ENCODE measurements around the gene INO80D.

Gene INO80D

DNA sequence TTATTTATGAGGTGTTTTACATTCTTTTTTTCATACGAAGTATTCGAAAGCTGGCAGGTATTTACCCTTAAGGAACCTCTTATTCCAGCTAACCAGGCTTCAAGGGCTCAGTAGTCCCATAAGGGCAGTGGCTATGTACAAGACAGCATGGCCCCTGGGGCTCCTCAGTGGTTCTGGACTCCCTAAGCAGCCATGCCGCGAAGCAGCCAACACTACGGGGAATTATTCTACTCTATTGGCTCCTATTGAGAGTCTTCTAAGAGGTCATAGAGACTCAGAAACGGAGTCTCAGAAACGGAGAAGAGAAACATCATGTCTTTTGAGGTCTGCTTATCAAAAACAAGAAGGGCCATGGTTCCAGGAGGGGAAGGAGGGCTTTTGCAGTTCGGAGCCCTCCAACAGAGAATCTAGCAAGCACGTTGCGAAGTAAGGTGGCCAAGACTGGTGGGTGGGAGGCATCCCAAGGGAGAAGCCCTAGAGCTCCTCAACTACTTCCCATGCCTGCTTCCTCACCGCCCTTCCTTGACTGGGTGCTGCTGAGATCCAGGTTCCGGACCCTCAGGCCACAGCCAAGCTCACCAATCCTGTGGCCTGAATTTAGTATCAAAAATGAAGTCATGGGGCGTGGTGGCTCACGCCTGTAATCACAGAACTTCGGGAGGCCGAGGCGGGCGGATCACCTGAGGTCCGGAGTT, 109.7 kb downstream of the INO80D start:
- DNase-seq = no peak

GRCh38 chr2:205975082-205975949, 110.7 kb downstream of the INO80D start:
- DNase-seq = no peak

DNA sequence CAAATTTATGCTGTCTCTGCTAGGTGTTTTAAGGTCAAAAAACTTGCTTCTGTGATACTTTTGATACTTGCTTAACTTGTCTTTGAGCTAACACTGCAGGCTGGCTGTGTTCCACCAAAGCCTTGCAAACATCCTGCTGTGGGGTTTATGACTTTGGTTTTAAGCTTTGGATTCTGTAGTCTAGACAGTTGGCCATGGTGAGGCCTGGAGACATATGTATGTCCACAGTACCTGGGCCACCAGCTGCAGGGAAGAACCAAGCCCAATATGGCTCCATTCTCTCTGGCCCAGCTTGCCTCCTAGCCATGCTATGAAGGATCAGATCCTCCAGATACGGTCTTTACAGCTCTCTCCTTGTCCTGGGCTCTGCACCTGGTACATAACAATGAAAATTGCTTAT, 113.9 kb downstream of the INO80D start:
- DNase-seq = no peak

GRCh38 chr2:205970348-205970747, 115.6 kb downstream of the INO80D start:
- no peak for DNase-seq

DNA sequence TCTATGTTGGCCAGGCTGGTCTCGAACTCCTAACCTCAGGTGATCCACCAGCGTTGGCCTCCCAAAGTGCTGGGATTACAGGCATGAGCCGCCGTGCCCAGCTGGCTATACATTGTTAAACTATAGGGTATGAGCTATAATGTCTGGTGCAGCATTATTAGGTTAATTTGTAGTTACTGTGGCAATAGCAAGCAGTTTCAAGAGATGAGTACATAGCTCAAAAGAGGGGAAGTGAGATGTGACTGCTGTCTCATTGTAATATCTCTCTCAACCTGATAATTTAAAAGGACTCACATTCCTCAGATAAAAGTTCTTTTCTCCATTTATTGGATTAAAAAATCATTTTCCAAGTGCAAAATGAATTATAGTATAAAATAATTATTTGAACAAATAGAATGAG, 116.4 kb downstream of the INO80D start:
- no peak for DNase-seq

DNA sequence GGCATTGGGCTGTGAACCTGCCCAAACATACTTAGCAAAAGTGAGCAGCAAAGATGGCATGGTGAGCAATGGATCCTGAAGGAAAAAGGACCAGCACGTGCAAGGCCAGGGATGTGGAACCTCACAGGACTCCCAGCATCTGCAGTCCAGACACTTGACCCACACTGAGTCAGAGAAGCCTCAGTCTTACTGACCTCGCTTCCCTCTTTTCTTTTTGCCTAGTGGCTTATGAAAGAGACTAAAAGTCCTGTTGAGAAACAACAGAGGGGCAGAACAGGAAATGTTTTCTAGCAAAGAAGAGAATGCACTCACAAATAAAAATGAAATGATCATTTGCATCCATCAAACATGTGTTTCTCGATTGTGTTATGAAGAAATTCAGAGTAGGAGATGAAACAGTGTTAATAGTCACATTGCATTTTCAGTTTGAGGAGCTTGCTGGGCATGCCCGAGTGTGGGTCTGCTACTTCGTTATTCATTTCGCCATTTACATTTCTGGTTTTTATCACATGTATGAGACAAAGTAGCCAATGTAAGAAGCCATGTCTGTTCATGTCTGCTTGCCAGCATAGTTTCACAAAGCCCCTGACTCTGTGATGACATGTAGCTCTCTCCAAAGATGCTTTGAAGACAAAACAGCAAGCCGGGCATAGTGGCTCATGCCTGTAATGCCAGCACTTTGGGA, 118.4 kb downstream of the INO80D start:
- DNase-seq = no peak

GRCh38 chr2:205965707-205966106, 120.3 kb downstream of the INO80D start:
- DNase-seq = no peak

GRCh38 chr2:205964111-205964761, 121.7 kb downstream of the INO80D start:
- DNase-seq = no peak

GRCh38 chr2:205959521-205959920, 126.5 kb downstream of the INO80D start:
- no peak for DNase-seq

DNA sequence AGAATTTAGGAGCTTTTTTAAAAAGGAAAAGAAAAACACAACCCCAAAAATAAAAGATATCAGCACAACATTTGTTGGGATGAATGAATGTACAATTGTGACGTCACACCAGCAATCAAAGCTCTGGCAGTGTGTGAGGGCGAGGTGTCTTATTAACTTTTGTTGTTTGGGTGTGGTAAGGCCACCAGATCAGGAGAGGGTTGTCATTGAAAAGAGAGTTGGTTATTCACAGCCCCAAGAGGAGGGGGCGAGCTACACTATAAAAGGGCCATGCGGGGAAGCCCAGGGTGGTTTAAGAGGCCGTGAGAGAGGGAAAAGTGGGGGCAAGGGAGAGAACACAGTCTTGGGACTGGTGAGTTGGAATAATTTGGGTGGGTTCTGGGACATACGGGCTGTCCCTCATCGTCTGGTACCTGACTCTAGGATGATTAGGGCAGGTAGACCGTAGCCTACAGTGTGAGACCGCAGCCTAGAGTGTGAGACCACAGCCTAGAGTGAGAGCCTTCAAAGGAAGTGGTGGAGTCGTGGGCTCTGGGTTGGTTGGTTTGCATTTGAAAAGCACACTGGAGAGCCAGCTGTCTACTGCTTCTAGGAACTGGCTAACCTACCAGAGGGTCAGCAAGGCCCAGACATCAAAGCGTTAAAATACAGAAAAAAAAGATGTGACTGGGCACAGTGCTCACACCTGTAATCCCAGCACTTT, 128.4 kb downstream of the INO80D start:
- DNase-seq = peak in 1 of 2 donors; percentile 7

GRCh38 chr2:205954707-205955106, 131.3 kb downstream of the INO80D start:
- DNase-seq = no peak

- DNase-seq = no peak
Measured at GRCh38 chr2:205952282-205952681, 133.7 kb downstream of the INO80D start.

- no peak for DNase-seq
Measured at GRCh38 chr2:205948883-205949282, 137.1 kb downstream of the INO80D start.

DNA sequence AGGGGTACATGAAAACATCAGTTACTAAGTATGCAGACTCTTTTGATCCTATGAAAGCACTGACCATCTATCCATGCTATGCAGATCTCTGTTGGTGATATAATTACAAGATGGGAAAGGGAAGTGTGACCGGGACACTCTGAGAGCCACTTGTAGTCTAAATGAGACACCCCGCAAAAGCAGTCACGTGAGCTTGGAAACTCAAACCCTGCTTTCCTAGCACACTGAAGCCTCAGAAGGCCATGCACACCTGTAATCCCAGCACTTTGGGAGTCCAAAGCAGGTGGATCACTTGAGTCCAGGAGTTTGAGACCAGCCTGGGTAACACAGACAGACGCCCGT, 137.5 kb downstream of the INO80D start:
- DNase-seq = no peak

GRCh38 chr2:205947621-205948495, 138.1 kb downstream of the INO80D start:
- peak; percentile 24 to 49 for DNase-seq

- DNase-seq = no peak
Measured at GRCh38 chr2:205946226-205946625, 139.7 kb downstream of the INO80D start.

Measured in CD4-positive, alpha-beta T cell treated with Interferon alpha-2 for 1 hour (primary cell).